Measurements from ENCODE around the gene RTP2.

RTP2 gene

GRCh38 chr3:187665764-187666402 is 36.5 kb downstream of the RTP2 start:
- TF ChIP-seq GLIS3 (CRISPR knock-in tag; IDR thresholded peaks at IDR 0.05) (no peak), ZFP3 (CRISPR knock-in tag; IDR thresholded peaks at IDR 0.05) (no peak), ESRRG (CRISPR knock-in tag; IDR thresholded peaks at IDR 0.05) (no peak), ISL1 (CRISPR knock-in tag; IDR thresholded peaks at IDR 0.05) (no peak), ZC3H10 (CRISPR knock-in tag; IDR thresholded peaks at IDR 0.05) (no peak), SNAI2 (CRISPR knock-in tag; IDR thresholded peaks at IDR 0.05) (no peak), TCF4 (CRISPR knock-in tag; IDR thresholded peaks at IDR 0.05; ENCODE audit: borderline replicate concordance) (no peak), RARB (CRISPR knock-in tag; IDR thresholded peaks at IDR 0.05) (no peak), TSHZ2 (CRISPR knock-in tag; IDR thresholded peaks at IDR 0.05) (no peak), ZNF8 (CRISPR knock-in tag; IDR thresholded peaks at IDR 0.05) (no peak), OSR1 (CRISPR knock-in tag; IDR thresholded peaks at IDR 0.05) (no peak), POU6F1 (CRISPR knock-in tag; IDR thresholded peaks at IDR 0.05; ENCODE audit: borderline replicate concordance, low read depth) (no peak), ZNF70 (CRISPR knock-in tag; IDR thresholded peaks at IDR 0.05) (no peak)
- ATAC-seq: no peak

- no peak for ATAC-seq
- TF ChIP-seq PPARA (CRISPR knock-in tag; IDR thresholded peaks at IDR 0.05; ENCODE audit: borderline replicate concordance): no peak
- TF ChIP-seq OSR1 (CRISPR knock-in tag; IDR thresholded peaks at IDR 0.05): no peak
Measured at GRCh38 chr3:187665010-187665409, 37.3 kb downstream of the RTP2 start.

- ATAC-seq: no peak
- TF ChIP-seq ISL1 (CRISPR knock-in tag; IDR thresholded peaks at IDR 0.05): no peak
- TF ChIP-seq ESRRG (CRISPR knock-in tag; IDR thresholded peaks at IDR 0.05): no peak
- TF ChIP-seq CREB5 (CRISPR knock-in tag; IDR thresholded peaks at IDR 0.05; ENCODE audit: low read depth): no peak
- no peak for TF ChIP-seq TOX (CRISPR knock-in tag; IDR thresholded peaks at IDR 0.05; ENCODE audit: borderline replicate concordance)
- TF ChIP-seq POU6F1 (CRISPR knock-in tag; IDR thresholded peaks at IDR 0.05; ENCODE audit: borderline replicate concordance, low read depth): no peak
- TF ChIP-seq PATZ1 (CRISPR knock-in tag; IDR thresholded peaks at IDR 0.05; ENCODE audit: borderline replicate concordance): no peak
- no peak for TF ChIP-seq TCF4 (CRISPR knock-in tag; IDR thresholded peaks at IDR 0.05; ENCODE audit: borderline replicate concordance)
- TF ChIP-seq RARB (CRISPR knock-in tag; IDR thresholded peaks at IDR 0.05): no peak
- no peak for TF ChIP-seq ZNF70 (CRISPR knock-in tag; IDR thresholded peaks at IDR 0.05)
- no peak for TF ChIP-seq CSRNP3 (CRISPR knock-in tag; IDR thresholded peaks at IDR 0.05)
- no peak for TF ChIP-seq BACH2 (CRISPR knock-in tag; IDR thresholded peaks at IDR 0.05; ENCODE audit: borderline replicate concordance)
Measured at GRCh38 chr3:187662848-187663409, 39.4 kb downstream of the RTP2 start.

Data from SK-N-SH treated with all-trans-retinoic acid at 6 μM for 48 hours (cell line).